WTC11 (cell line): ENCODE data around the gene RIMBP2.

Source experiments
- ZNF121 ChIP-seq: sonication (generic); formaldehyde crosslinking; IDR thresholded peaks from 2 replicates; pipeline ENCODE4 v1.8.0; 2023; ENCODE audit warnings: missing genetic modification reagents
- ZNF263 ChIP-seq: sonication (generic); formaldehyde crosslinking; IDR thresholded peaks from 2 replicates; pipeline ENCODE4 v1.8.1; 2022; ENCODE audit warnings: low read depth, mild to moderate bottlenecking, moderate library complexity, missing genetic modification reagents
- TF ChIP-seq, protein P1 (sequence below): sonication (generic); formaldehyde crosslinking; IDR thresholded peaks from 2 replicates; pipeline ENCODE4 v1.8.1; 2023; ENCODE audit warnings: mild to moderate bottlenecking, missing genetic modification reagents, moderate library complexity

DNA sequence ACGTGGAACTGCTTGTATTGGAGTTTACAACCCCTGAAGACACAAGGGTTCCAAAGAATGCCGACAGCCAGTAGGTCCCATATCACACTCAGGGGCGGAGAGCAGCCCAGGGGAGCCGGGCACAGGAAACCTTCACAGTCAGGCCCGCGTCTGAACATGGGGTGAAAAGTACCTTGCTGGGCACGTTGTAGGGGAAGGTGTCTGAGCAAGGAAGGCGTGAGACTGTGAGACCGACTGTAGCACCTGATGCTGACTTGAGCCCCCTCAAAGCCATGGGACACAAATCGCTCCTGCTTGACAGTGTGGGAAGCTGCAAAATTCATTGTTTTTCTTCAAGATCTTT, 14.7 kb downstream of the RIMBP2 start:
- TF ChIP-seq, protein P1, sequence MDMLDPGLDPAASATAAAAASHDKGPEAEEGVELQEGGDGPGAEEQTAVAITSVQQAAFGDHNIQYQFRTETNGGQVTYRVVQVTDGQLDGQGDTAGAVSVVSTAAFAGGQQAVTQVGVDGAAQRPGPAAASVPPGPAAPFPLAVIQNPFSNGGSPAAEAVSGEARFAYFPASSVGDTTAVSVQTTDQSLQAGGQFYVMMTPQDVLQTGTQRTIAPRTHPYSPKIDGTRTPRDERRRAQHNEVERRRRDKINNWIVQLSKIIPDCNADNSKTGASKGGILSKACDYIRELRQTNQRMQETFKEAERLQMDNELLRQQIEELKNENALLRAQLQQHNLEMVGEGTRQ, result no peak
- TF ChIP-seq ZNF121 (no peak), ZNF263 (no peak)
